HG03460 (cell line): ENCODE data around the gene MYL11.

Experiments
- ATAC-seq: cut with Tn5 transposase; IDR thresholded peaks from one replicate; pipeline ENCODE4 v1.9.1; 2021; ENCODE audit not compliant: unreplicated experiment

The MYL11 gene

DNA sequence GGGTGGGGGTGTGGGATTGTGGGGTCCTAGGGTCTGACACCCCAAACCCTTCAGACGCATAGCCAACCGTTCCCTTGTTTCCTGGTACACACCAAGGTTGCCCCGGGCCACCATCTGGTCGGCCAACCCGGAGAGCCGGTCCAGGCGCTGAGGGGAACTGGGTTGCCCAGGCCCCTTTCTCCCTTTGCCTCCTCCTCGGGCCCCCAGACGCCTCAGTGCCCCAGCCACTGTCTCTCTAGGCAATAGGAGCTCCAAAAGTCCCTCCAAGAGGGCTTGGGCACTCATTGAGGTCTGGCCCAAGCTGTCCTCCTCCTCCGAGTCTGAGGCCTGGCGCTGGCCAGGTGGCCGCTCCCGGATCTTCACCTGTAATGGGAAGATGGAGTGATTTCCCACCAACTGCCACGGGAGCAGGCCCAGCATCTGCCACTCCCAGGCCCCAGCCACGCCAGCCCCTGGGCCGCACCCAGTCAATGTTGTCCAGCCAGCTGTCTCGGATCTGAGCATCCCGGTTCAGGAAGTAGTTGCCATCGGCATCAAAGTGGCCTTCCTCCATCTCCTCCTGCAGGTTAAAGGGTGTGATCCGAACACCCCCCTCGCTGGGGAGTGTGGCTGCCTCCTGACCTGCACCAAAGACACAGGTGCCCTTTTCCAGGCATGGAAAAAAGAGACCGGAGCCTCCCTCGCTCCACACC lies 21.0 kb upstream of the MYL11 start:
- no peak for ATAC-seq

DNA sequence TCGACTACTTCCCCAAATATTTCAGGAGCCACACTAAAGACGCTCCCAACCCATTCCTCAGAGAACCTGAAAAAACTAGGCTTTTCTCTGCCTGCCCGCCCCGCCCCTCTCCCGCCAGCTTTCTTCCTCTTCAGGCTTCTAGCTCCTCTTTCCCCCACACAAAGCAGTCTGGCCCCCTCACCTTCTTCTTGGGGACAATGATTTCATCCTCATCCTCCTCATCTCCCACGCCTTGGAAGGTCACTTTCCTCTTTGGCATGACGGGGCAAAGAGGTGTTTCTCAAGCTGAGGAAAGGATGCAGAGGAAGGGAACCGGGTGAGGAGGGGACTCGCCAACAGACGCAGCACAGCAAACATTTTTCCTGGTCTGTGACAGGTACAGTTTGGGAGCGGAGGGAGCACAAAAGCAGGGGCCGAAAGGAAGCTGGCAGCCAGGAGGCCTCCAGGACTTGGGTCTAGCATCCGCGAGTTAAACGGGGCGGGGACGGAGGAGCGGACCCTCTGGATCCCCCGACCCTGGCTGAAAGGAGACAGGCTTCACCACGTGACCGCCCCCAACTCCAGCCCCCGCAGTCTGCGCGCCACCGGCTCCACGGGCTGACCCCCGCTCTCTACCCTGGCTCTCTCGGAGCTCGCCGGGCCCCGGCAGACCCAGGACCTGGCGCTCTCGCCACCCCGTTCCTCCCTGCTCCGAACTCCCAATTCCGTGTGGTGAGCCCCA lies 20.0 kb upstream of the MYL11 start:
- ATAC-seq = peak; percentile 13

DNA sequence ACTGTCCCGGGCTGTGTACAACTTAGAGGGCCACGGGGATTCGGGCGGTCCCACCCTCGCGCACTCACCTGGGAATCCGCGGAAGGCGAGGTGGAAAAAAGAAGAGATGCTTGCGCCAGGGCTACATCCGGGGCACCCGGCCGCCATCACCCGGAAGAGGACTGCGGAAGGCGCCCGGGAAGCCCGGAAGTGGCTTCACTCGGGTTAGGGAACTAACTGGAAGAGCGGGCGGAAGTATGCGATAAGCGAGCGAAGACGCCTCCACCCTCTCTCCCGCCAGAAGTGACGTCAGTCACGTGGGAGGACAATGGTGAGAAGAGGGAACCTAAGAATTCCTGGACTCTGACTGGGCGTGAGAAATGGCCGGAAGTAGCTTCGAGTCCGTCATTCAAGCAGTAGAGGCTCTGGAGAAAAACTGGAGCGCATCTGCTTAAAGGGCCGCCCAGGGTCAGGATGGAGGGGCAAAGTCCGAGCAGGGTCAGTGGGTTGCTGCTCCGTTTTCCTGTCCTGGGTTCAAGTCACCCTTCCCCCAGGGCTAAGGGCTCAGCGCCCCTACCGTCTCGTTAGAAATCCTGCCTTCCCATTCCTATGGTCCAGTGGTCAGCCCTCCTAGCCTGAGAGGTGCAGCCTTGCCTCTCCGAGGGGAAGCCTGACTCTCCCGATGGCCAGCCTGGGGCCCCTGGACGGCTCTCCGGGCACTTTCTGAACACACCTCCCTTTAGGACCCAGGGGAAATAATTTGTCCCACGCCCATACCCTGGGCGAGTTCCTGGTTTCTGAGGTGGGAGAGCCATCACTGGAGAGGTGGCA lies 19.3 kb upstream of the MYL11 start, which contains the start of gene CD2BP2:
CD2BP2 (minus strand) TSS at position 165 of the 810 bp plus-strand sequence. CDS start 627 bp downstream, outside the sequence.
- peak; percentile 57 for ATAC-seq

DNA sequence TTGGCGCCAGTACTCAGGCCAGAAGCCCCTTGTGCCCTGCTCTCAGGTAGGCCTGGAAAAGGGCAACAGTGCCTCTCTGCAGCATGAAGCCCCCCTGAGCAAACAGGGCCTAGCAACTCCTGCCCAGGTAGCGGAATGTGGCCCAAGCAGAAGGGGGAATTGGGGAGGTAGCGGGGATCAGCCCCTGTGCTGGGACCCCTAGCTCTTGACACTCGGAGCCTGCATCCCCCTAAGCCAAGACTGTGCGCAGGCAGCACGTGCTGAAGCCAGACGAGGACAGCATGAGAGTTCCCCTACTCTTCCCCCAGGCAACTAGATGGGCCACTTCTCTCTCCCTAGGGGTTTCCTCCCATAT lies 18.7 kb upstream of the MYL11 start:
- ATAC-seq = no peak

DNA sequence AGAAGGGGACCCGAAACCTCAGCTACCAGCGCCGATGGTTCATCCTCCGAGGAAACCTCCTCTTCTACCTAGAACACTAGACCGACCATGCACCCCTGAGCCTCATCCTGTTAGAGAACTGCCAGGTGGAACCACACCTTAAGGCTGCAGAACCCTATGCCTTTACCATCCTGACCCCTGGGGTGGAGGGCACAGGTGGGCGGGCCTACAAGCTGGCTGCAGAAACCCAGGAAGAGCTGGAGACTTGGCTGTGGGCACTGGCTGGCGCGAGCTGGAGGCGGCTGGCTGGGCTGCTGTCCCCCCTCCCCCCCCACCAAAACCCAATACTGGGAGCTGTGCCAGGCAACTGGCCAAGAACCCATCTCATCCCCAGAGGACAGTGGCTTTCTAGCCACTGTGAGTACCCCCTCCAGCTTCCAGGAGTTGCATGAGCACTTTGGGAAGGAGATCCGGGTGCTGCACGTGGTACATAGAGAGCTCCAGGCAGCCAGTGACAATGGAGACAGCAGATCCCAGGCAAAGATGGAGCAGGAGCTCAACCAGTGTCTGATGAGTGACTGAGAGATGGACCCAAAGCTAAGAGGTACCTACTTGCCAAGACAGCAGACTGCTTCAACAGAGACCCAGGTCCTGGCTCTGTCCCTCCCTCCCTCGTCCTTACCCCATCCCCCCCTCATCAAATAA lies 18.1 kb upstream of the MYL11 start:
- no peak for ATAC-seq

DNA sequence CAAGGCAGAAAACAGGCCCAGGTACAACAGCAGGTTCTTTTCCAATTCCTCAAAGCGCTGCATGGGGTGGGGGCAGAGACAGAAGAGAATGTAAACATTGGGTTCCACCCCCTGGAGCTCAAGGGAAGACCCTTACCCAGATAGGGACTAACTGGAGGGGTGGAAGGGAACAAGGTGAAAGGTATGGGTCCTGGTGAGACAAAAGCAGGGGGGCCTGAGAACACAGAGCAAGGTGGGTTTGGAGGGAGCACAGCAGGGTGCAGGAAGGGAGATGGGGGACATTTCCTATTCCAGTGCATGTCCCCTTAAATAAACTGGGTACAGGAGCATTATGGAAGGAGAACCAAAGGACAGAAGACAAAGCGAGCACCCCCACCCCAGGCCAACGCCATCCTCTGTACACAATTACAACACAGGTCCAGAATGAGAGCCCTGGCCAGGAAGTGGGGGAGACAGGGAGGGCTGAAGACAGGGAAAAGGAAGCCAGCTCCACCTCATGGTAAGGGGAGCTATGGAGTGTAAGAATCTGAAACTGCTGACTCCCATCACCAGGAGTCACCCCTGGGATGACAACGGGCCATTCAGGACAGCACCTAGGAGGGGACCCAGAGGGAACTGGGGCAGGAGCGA lies 17.4 kb upstream of the MYL11 start:
- ATAC-seq = no peak

DNA sequence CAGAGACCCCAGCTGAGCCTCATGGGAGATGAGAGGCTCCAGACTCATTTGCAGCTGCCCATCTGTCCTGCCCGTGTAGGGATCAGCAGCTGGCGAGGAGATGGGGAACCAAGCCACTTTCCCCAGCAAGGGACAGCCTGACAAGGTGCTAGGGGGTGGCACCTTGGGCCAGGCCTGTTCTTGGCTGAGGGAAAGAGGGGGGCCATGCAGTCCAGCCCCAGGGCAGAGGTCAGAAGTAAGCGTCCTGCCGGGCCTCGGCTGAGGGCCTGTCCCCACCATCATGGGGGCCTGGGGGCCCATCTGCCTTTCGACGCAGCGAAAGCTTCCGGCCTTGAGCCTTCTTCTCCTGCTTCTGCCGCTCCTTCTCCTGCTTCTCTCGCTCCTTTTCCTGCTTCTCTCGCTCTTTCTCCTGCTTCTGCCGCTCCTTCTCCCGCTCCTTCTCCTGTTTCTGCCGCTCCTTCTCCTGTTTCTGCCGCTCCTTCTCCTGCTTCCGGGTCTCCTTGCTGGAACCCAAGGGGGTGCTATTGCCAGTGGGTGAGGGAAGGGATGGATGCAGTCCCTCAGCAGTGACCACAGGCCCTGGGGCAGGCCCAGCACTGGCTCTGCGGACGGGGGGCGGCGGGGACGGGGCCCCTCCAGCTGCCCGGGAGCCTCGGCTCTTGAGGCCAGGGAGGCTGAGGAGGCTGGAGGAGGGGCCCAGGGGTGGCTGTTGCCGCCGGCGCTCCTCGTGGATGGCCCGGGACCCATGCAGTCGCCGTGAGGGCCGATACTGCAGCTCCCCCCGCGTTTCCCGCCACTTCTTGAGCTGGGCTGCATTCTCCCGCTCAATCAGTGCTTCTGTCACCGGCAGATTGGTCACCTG lies 16.7 kb upstream of the MYL11 start:
- no peak for ATAC-seq

DNA sequence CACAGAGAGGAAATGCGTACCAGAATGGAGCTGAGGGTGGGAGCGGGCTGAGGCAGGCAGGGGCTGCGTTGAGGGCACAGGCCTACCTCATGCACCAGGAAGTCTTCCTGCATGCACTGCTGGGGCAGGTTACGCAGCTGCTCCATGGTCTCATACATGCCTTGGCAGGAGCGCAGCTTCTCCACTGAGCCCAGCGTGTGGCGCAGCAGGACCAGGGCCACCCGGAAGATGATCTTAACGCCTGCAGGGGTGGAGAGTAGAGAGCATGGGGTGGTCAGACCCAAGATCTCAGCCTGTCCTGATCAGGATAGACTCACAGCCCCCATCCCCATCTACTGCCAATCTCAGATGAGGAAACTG lies 16.0 kb upstream of the MYL11 start:
- no peak for ATAC-seq

DNA sequence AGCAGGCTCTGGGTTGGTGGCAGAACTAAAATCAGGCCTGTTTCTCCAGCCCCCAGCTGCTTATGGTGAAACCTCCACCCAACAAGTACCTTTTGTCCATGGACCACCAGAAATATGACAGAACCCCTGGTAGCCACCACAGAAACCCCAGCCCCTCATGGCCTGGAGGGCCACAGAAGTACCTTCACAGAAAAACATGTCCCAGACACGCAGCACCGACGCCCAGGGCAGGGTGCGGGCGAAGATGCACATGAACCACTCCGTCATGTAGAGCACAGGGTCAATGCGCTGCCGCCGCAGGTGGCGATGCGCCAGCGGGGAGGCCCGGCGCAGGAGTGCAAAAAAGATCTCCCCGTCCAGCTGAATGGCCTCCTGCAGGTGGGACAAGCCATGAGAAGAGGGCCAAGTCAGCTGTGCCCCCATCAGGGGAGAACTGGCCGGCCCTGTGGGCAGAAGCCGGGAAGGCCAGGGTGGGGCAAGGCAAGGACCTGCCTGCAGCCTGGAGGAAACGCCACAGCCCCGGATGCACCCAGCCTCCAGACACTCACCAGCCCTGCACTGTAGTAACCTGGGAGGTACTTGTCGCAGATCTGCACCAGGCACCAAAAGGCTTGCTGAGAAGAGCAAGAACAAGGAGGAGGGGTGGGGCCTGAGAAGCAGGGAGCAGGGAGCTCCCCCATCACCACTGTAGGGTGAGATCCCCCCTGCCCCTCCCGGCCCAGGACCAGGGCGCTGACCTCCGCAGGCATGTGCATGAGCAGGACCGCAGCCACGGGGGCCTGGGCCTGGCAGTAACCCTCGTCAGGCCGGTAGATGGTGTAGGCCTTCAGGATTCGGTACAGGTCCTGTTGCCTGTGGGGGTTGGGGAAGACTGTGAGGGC lies 15.4 kb upstream of the MYL11 start:
- no peak for ATAC-seq

DNA sequence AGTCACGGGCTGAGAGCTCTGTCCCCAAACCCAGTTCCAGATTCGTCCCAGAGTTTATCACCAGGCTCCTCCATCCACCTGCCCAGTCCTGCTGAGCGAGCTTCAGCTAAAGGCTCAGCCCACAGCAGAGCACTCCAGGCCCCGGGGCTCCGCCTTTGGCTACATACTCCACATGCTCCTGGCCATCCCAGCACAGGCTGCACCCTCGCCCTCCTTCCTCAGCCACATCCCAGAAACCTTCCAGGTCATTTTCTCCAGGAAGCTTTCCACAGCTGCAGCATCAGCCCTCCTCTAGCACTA lies 14.8 kb upstream of the MYL11 start:
- no peak for ATAC-seq

DNA sequence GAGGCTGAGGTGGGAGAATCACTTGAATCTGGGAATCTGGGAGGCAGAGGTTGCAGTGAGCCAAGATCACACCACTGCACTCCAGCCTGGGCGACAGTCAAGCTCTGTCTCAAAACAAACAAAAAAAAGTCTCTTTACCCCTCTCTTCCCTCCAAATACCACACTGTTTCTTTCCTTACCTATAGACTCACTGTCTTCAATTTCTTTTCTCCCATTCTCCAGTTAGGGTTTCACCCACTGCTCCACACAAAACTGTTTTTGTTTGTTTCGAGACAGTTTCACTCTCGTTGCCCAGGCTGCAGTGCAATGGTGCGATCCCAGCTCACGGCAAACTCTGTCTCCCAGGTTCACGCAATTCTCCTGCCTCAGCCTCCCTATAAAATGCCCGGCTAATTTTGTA lies 13.4 kb upstream of the MYL11 start:
- ATAC-seq = no peak

DNA sequence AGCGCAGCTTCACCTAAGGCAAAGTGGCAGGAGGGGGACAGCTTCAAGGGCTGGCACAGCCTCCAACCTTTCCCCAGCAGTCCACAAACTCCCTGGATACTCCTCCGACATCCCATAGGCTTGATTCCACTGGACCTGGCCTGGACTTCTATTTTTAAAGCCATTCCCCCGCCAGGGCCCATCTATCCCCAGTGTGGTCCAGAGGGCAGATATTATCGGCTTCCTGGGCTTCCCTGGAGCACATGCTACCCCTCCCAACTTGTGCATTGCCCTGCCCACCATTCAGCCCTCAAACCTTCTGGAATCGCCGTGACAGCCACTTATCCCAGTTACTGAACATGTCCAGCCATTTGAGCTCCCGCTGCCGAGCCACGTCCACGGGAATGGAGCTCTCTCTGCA lies 9.4 kb upstream of the MYL11 start:
- no peak for ATAC-seq

DNA sequence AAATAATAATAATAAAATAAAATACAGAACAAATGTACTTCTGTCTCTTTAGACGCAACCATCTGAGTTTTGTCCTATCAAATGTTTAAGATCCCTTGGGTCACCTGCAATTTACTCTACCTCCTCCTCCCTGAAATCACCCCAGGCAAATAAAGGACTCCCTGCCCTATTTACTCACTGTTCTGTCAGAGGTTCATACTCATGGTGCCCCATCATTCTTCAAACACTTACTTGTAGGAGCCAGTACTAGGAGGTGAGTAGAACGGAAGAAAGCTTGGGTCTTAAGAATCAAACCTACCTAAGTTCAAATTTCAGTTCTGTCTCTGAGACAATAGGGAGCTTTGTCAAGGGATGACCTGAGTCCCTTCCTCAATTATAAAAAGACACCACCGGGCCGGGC lies 8.1 kb upstream of the MYL11 start:
- ATAC-seq = no peak

DNA sequence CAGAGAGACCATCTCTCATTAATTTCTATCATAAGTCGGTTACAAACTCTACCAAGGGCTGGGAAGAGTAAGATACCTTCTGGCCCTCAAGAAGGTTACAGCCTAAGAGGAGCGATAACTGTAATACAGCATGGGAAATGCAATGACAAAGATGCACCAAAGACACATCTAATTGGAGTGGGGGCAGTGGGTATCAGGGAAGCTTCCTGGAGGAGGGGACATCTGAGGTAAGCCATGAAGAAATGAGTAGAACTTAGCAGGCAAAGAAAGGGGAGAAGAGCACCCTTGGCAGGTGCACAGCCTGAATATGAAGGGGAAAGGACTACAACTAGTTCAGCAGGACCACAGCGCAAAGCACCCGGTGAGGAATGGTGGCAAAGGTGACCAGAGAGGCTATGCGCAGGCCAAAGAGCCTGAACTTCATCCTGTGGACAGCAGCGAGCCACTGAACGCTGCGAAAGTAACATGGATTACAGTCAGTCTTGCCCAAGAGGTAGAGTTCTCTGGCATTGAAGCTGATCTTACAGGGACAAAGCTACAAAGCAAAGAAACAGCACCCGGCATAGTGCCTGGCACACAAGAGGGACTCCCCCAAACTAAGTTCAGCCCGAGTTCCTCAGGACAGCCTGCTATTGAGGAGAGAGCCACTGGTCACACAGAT lies 7.1 kb upstream of the MYL11 start:
- ATAC-seq = no peak

DNA sequence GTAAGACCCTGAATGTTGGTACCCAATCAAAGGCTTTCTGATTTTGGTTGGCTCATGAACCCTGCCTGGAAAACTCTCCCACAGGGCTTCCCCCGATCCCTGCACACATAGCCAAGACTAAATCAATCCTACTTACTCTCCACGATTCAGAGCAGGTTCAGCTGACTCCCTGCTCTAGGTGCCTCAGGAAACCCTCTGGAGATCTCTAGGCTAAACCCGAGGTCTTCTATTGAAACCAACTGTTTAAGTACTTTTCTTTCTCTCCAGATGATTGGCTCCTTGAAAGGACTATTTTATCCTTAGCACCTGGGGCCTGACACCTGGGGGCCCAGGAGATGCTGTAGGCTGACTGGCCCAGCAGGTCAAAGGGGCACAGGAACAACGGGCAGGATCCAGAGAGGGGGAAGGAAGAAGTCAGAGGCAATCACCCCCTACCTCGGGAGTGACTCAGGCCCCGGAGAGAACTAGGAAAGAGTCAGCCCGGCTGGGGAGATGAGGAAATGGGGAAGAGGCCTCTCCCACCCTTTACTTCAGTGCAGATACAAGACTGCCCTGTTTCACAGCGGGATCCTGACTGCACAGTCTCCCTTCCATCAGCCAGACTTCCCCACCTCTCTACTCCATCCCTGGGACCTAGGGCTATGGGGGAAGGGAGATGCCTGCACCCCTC lies 6.3 kb upstream of the MYL11 start:
- no peak for ATAC-seq

DNA sequence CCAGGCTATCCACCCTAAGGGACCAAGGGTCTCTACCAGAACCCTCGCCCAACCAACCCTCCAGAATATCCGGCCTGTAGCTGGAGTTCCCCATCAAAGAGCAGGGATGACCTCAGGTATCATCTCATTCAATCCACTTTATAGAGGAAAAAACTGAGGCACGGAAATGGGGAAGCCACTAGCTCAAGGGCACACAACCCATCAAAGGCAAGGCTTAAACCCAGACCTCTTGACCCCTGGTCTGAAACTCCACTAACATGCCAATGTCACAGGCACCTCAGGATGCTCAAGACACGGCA lies 5.9 kb upstream of the MYL11 start:
- no peak for ATAC-seq

DNA sequence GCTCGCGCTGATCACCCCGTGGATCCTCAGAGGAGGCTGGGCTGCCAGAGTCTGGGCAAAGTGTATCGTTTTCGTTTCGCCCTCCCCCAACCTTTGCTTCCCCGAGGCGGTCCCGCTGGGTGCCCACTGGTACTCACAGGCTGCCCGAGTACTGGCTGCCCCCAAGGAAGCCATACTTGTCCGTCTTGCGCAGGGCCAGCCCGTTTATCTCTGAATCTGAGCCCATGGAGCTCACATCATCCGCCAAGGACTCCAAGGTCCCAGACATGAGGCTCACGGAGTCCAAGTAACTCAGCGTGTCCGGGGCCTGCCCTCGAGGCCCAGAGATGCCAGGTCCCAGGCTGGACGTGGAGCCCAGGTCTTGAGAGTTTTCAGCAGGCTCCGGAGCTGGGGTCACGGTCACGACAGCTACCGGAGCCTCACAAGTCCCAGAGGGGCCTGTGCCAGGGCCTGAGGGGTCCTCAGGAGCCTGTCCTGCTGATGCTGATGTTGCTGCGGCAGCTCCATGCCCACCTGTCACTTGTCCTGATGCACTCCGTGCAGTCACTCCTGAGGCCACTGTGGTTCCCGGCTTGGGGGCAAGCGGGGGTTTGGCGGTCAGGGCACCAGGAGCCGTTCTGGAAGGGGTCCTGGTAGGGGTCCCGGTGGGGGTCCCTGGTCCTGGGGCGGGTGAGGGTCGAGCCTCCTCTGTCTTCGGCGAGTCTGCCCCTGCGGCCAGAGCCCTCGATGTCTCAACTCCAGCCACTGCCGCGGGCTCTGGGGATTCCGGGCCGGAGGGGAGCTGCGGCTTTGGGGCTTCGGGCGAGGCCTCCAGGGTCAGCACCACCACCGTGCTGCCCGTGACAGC lies 5.3 kb upstream of the MYL11 start:
- ATAC-seq = no peak
